Measurements from ENCODE around the gene MED16. TPM values are rescaled to one million over a fixed set of nuclear protein-coding genes. Genes with fewer than 3 reads are reported as not detected.

Gene MED16
- total RNA-seq, 4 donors from 2014 or later: 45.1 to 63.9 (median 57.0) TPM

DNA sequence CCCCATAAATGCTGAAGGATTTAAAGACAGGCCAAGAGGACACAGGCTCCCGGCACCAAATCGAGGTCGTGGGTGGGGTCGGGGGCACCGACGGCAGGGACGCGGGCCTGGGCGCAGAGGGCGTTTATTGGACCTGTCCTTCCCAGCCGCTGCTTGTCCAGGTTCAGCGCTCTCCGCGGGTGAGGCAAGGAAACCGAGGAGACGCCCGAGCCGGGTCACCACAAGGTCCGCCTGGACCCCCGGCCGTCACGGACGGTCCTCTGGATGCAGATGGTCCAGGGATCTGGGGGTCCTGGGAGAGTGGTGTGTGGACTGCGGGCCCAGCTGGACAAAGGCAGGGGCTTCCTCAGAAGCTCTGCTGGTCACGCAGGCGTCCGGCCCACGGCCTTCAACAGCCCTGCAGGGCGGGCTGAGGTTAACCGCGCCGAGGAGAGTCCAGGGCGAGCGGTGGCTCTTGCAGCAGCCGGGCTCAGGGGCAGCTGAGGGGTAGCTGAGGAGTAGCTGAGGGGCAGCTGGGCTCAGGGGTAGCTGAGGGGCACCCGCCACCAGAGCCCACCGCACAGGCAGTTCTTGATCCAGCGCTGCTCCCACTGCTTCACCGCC is 25.0 kb downstream of the MED16 start:
- Histone ChIP-seq H3K27ac (no peak overlapping the region), H3K27me3 (no peaks in the 10 kb centered on the region), H3K4me1 (peaks cover 31% of the 10 kb centered on the region), H3K36me3 (peaks cover 38% of the 10 kb centered on the region), H3K4me3 (no peak overlapping the region), H3K9me3 (no peaks in the 10 kb centered on the region)
- WGBS: 89% methylated on average over 16 of the region's 39 CpGs
- TF ChIP-seq, protein P1, sequence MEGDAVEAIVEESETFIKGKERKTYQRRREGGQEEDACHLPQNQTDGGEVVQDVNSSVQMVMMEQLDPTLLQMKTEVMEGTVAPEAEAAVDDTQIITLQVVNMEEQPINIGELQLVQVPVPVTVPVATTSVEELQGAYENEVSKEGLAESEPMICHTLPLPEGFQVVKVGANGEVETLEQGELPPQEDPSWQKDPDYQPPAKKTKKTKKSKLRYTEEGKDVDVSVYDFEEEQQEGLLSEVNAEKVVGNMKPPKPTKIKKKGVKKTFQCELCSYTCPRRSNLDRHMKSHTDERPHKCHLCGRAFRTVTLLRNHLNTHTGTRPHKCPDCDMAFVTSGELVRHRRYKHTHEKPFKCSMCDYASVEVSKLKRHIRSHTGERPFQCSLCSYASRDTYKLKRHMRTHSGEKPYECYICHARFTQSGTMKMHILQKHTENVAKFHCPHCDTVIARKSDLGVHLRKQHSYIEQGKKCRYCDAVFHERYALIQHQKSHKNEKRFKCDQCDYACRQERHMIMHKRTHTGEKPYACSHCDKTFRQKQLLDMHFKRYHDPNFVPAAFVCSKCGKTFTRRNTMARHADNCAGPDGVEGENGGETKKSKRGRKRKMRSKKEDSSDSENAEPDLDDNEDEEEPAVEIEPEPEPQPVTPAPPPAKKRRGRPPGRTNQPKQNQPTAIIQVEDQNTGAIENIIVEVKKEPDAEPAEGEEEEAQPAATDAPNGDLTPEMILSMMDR (IDR thresholded peaks at IDR 0.05): no peak
- no peak for TF ChIP-seq POLR2AphosphoS5 (IDR thresholded peaks at IDR 0.05)
- TF ChIP-seq POLR2A (IDR thresholded peaks at IDR 0.05): no peak
- TF ChIP-seq EP300 (IDR thresholded peaks at IDR 0.05): no peak
- no peak for DNase-seq (ENCODE audit: low spot score in 2 of 2)

DNA sequence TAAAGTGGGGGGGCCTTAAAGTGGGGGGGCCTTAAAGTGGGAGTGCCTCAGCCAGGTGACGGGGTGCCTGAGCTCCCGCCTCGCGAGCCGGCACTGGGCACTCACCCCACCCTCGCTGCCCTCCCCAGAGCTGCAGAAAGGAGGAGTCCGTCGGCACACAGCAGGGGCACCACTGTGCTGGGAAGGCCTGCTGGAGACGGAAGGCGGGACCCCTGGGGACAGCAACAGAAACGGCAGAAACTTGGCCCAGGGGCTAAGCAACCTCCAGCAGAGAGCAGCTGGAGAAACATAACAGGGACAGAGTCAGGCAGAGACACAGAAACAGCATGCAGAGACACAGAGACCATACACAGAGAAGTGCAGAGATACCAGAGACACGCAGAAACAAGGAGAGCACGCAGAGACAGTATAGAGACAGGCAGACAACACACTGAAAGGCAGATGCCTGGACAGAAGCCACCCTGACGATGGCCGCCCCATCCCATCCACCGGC is 25.6 kb downstream of the MED16 start:
- no peak overlapping the region for H3K4me3 ChIP-seq
- WGBS: 65% methylated on average over 16 of the region's 16 CpGs
- H3K4me1 ChIP-seq: peaks cover 33% of the 10 kb centered on the region
- peaks cover 38% of the 10 kb centered on the region for H3K36me3 ChIP-seq
- no peaks in the 10 kb centered on the region for H3K27me3 ChIP-seq
- no peaks in the 10 kb centered on the region for H3K9me3 ChIP-seq
- H3K27ac ChIP-seq: no peak overlapping the region
- TF ChIP-seq, protein P1 (IDR thresholded peaks at IDR 0.05): no peak
- no peak for TF ChIP-seq EP300 (IDR thresholded peaks at IDR 0.05)
- no peak for DNase-seq (ENCODE audit: low spot score in 2 of 2)

DNA sequence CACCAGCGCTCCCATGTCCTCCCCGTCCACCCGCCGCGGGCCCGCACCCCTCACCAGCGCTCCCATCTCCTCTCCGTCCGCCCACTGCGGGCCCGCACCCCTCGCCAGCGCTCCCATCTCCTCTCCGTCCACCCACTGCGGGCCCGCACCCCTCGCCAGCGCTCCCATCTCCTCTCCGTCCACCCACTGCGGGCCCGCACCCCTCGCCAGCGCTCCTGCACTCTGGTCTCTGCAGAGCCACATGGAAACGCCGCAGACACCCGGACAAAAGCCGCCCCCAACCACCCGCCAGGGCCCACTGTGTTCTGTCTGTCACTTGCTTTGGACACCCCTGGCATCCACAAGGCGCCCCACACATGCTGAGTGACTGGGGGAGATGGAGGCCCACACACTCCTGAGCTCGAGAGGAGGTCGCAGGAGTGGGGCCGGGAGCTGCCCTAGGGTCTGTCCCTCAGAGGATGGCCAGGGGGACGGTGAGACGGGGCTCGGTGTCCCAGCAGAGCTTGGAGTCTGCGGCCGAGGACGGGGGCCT is 26.2 kb downstream of the MED16 start:
- Histone ChIP-seq H3K4me1 (peaks cover 33% of the 10 kb centered on the region), H3K27me3 (no peaks in the 10 kb centered on the region), H3K9me3 (no peaks in the 10 kb centered on the region), H3K36me3 (peaks cover 38% of the 10 kb centered on the region), H3K27ac (no peak overlapping the region), H3K4me3 (no peak overlapping the region)
- no peak for DNase-seq (ENCODE audit: low spot score in 2 of 2)
- 81% methylated on average over 34 of the region's 38 CpGs for WGBS
- TF ChIP-seq EP300 (IDR thresholded peaks at IDR 0.05) (no peak), POLR2AphosphoS5 (IDR thresholded peaks at IDR 0.05) (no peak)

DNA sequence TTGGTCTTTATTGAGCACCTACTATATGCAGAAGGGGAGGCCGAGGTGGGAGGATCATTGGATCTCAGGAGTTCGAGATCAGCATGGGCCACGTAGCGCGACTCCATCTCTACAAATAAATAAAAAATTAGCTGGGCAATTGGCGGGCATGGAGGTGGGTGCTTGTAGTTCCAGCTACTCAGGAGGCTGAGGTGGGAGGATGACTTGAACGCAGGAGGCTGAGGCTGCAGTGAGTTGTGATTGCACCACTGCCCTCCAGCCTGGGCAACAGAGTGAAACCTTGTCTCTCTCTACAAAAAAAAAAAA is 29.7 kb downstream of the MED16 start:
- H3K27me3 ChIP-seq: no peaks in the 10 kb centered on the region
- no peak overlapping the region for H3K4me3 ChIP-seq
- no peak overlapping the region for H3K27ac ChIP-seq
- 67% methylated on average over 7 of the region's 7 CpGs for WGBS
- no peaks in the 10 kb centered on the region for H3K9me3 ChIP-seq
- H3K36me3 ChIP-seq: peaks cover 9% of the 10 kb centered on the region
- no peak for DNase-seq (ENCODE audit: low spot score in 2 of 2)
- TF ChIP-seq POLR2A (IDR thresholded peaks at IDR 0.05): no peak
- no peak for TF ChIP-seq POLR2AphosphoS5 (IDR thresholded peaks at IDR 0.05)
- TF ChIP-seq, protein P1 (IDR thresholded peaks at IDR 0.05): no peak
- no peak for TF ChIP-seq EP300 (IDR thresholded peaks at IDR 0.05)
- H3K4me1 ChIP-seq: peaks cover 45% of the 10 kb centered on the region

DNA sequence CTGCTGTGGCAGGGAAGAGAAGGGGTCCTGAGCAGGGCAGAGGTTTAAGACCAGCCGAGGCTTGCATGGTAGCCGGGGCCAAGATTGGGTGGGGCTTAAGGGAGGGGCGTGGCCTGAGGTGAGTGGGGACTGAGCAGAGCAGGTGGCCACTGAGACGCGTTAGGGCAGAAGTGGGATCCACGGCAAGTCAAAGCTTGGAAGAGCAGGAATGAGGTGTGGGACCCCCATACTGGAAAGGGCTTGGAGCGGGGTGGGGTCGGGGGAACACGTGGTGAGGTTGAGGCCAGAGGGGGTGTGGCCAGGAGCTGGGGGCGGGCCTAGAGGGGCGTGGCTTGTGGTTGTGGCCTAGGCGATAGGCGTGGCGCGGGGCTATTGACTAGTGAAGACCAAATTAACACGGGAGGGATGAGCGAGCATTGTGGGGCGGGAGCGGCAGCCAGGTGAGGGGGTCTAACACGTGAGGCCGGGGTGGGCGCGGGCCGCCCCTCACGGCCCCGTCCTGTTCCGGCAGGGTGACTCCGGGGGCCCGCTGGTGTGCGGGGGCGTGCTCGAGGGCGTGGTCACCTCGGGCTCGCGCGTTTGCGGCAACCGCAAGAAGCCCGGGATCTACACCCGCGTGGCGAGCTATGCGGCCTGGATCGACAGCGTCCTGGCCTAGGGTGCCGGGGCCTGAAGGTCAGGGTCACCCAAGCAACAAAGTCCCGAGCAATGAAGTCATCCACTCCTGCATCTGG is 30.2 kb downstream of the MED16 start:
- WGBS: 23% methylated on average over 27 of the region's 48 CpGs
- Histone ChIP-seq H3K9me3 (no peaks in the 10 kb centered on the region), H3K36me3 (peaks cover 4% of the 10 kb centered on the region), H3K27ac (no peak overlapping the region), H3K27me3 (no peaks in the 10 kb centered on the region), H3K4me3 (peak overlapping the region; percentile 26), H3K4me1 (peaks cover 44% of the 10 kb centered on the region)
- no peak for DNase-seq (ENCODE audit: low spot score in 2 of 2)
- TF ChIP-seq POLR2A (IDR thresholded peaks at IDR 0.05) (no peak), EP300 (IDR thresholded peaks at IDR 0.05) (no peak), POLR2AphosphoS5 (IDR thresholded peaks at IDR 0.05) (no peak)
- TF ChIP-seq, protein P1 (IDR thresholded peaks at IDR 0.05): no peak

All from suprapubic skin (tissue), 4 donors.